GM12878 (cell line): ENCODE measurements around the gene FAM83G. TPM values are rescaled to one million over a fixed set of nuclear protein-coding genes. Genes with fewer than 3 reads are reported as not detected.

ENCODE experiments used
- BCL3 ChIP-seq: IDR thresholded peaks from 2 replicates; pipeline ENCODE4 v1.6.1; 2011; ENCODE audit warnings: borderline replicate concordance, low read depth, mild to moderate bottlenecking, moderate library complexity, low read length; ENCODE audit not compliant: insufficient read depth, poor library complexity, severe bottlenecking
- BHLHE40 ChIP-seq, 2 experiments: fragments of 450-650 bp in 1 of 2; IDR thresholded peaks; 2 replicates each; pipeline ENCODE4 v1.6.1; 2011 to 2017; ENCODE audit warnings: low read depth in 2 of 2, borderline replicate concordance in 1 of 2, improper control_type of control experiment in 1 of 2, low read length in 1 of 2, mild to moderate bottlenecking in 1 of 2
- CBFB ChIP-seq: IDR thresholded peaks from 2 replicates; pipeline ENCODE4 v1.6.1; 2016; ENCODE audit warnings: antibody characterized with exemption, low read depth
- CHD1 ChIP-seq: IDR thresholded peaks from 2 replicates; pipeline ENCODE4 v1.6.1; 2012; ENCODE audit warnings: low read depth, low read length, improper control_type of control experiment
- CREM ChIP-seq: IDR thresholded peaks from 2 replicates; pipeline ENCODE4 v1.6.1; 2014; ENCODE audit warnings: antibody characterized with exemption, low read depth
- DPF2 ChIP-seq: fragments of 450-650 bp; IDR thresholded peaks from 2 replicates; pipeline ENCODE4 v1.6.1; 2017; ENCODE audit warnings: mild to moderate bottlenecking
- E4F1 ChIP-seq: fragments of 450-650 bp; IDR thresholded peaks from 2 replicates; pipeline ENCODE4 v1.6.1; 2018; ENCODE audit warnings: borderline replicate concordance, mild to moderate bottlenecking; ENCODE audit not compliant: partially characterized antibody
- ETV6 ChIP-seq, 2 experiments: fragments of 450-650 bp in 1 of 2; IDR thresholded peaks in 1 of 2; conservative IDR thresholded peaks in 1 of 2; 2 replicates each; pipeline ENCODE4 v1.6.1; 2014; ENCODE audit warnings: antibody characterized with exemption in 1 of 2, borderline replicate concordance in 1 of 2, low read depth in 1 of 2, mild to moderate bottlenecking in 1 of 2, moderate library complexity in 1 of 2
- FOXK2 ChIP-seq: fragments of 450-650 bp; IDR thresholded peaks from 2 replicates; pipeline ENCODE4 v1.6.1; 2017; ENCODE audit warnings: mild to moderate bottlenecking, moderate library complexity
- FOXM1 ChIP-seq: IDR thresholded peaks from 2 replicates; pipeline ENCODE4 v1.6.1; 2012; ENCODE audit warnings: low read depth, mild to moderate bottlenecking, inconsistent platforms, low read length, moderate library complexity
- IKZF1 ChIP-seq: fragments of 450-650 bp; conservative IDR thresholded peaks from 2 replicates; pipeline ENCODE4 v1.6.1; 2017; ENCODE audit warnings: antibody characterized with exemption, mild to moderate bottlenecking
- IKZF2 ChIP-seq, 2 experiments: fragments of 450-650 bp; IDR thresholded peaks; 2 replicates each; pipeline ENCODE4 v1.6.1; 2017; ENCODE audit warnings: mild to moderate bottlenecking in 2 of 2, moderate library complexity in 2 of 2
- MEF2A ChIP-seq: IDR thresholded peaks from 2 replicates; pipeline ENCODE4 v1.6.1; 2011; ENCODE audit warnings: low read depth, mild to moderate bottlenecking, low read length, moderate library complexity; ENCODE audit not compliant: insufficient read depth
- MEF2B ChIP-seq: fragments of 450-650 bp; IDR thresholded peaks from 2 replicates; pipeline ENCODE4 v1.6.1; 2018; ENCODE audit warnings: mild to moderate bottlenecking, moderate library complexity; ENCODE audit not compliant: partially characterized antibody, poor library complexity, severe bottlenecking
- MTA3 ChIP-seq: IDR thresholded peaks from 2 replicates; pipeline ENCODE4 v1.6.1; 2012; ENCODE audit warnings: low read length, inconsistent platforms, borderline replicate concordance
- NR2F1 ChIP-seq: fragments of 450-650 bp; conservative IDR thresholded peaks from 2 replicates; pipeline ENCODE4 v1.6.1; 2017; ENCODE audit warnings: mild to moderate bottlenecking
- RAD21 ChIP-seq: IDR thresholded peaks from 2 replicates; pipeline ENCODE4 v1.6.1; 2011; ENCODE audit warnings: mild to moderate bottlenecking, low read depth, low read length, moderate library complexity; ENCODE audit not compliant: insufficient read depth
- SKIL ChIP-seq: fragments of 450-650 bp; IDR thresholded peaks from 2 replicates; pipeline ENCODE4 v1.6.1; 2017; ENCODE audit warnings: mild to moderate bottlenecking, low read depth, inconsistent platforms; ENCODE audit not compliant: poor library complexity, severe bottlenecking
- SUZ12 ChIP-seq: fragments of 200-600 bp; sonication (generic); IDR thresholded peaks from one replicate; pipeline ENCODE4 v1.6.1; 2018; ENCODE audit warnings: antibody characterized with exemption, mild to moderate bottlenecking; ENCODE audit not compliant: unreplicated experiment
- TAF1 ChIP-seq: IDR thresholded peaks from 2 replicates; pipeline ENCODE4 v1.6.1; 2011; ENCODE audit warnings: mild to moderate bottlenecking, low read depth, low read length, borderline replicate concordance
- TCF3 ChIP-seq: IDR thresholded peaks from 2 replicates; pipeline ENCODE4 v1.6.1; 2012; ENCODE audit warnings: low read depth, mild to moderate bottlenecking, low read length, borderline replicate concordance; ENCODE audit not compliant: insufficient read depth
- WRNIP1 ChIP-seq: IDR thresholded peaks from 2 replicates; pipeline ENCODE4 v1.6.1; 2011; ENCODE audit warnings: low read depth, low read length, improper control_type of control experiment, borderline replicate concordance
- polyA plus RNA-seq, 11 experiments: library from polyadenylated mRNA; depleted of rRNA in 4 of 11; unstranded in 6 of 11; stranded (reverse) in 5 of 11; fragments of >200 nt; fragmentation: Nextera tagmentation in 4 of 11; fragmentation: Illumina TruSeq in 1 of 11; extraction: Ambion mirVana in 4 of 11; extraction: Trizol in 1 of 11; gene quantifications; 1 replicate in 1 of 11; 2 replicates in 10 of 11; pipeline versions ENCODE4 v1.2.1 to v1.2.3, GENCODE V29; 2011 to 2016; ENCODE audit warnings: inconsistent platforms in 2 of 11, missing spikeins in 2 of 11, low read depth in 1 of 11
- total RNA-seq, 4 experiments: library from RNA; depleted of rRNA in 3 of 4; stranded (reverse); fragments of >200 nt in 3 of 4; fragmentation: Illumina TruSeq in 1 of 4; extraction: Trizol in 1 of 4; gene quantifications; 2 replicates each; pipeline versions ENCODE4 v1.2.1 to v1.2.3, GENCODE V29; 2013 to 2021

Gene FAM83G
- total and polyA plus RNA-seq, 10 of the 15 experiments (the other 5 are each of a cell fraction or from before 2014, with no cell fraction given): 0.03 to 16.7 (median 6.5) TPM

GRCh38 chr17:19019041-19019941, 14.7 kb upstream of the FAM83G start (continued):
- TF ChIP-seq BCL3: peak; percentile 3
- no peak for TF ChIP-seq IKZF2 (IDR thresholded peaks at IDR 0.05)
- TF ChIP-seq CREM: no peak
- TF ChIP-seq NR2F1: peak; percentile 32; the same call in 1 of the 2 replicates
- TF ChIP-seq DPF2: no peak
- TF ChIP-seq CBFB: no peak
- TF ChIP-seq RAD21: no peak
- TF ChIP-seq FOXK2: no peak
- peak; percentile 51; the same call in 1 of the 2 replicates for TF ChIP-seq MTA3
- no peak for TF ChIP-seq ETV6 (conservative IDR thresholded peaks at IDR 0.05 in 1 of 2, IDR thresholded peaks at IDR 0.05 in 1 of 2; ENCODE audit: borderline replicate concordance in 1 of 2, low read depth in 1 of 2)
- TF ChIP-seq FOXM1: no peak
- peak; percentile 29 for TF ChIP-seq MEF2B
- no peak for TF ChIP-seq BHLHE40 (IDR thresholded peaks at IDR 0.05; ENCODE audit: borderline replicate concordance in 1 of 2, low read depth in 2 of 2, low read length in 1 of 2)
- no peak for TF ChIP-seq MEF2A
- TF ChIP-seq E4F1: no peak
- TF ChIP-seq TAF1: no peak
- TF ChIP-seq SKIL: no peak
- TF ChIP-seq IKZF1: no peak
- TF ChIP-seq WRNIP1: no peak
- TF ChIP-seq SUZ12: no peak
- TF ChIP-seq TCF3: no peak
- TF ChIP-seq CHD1: no peak
